Neural cell (in vitro differentiated cells): ENCODE data around the gene LACRT. TPM values are rescaled to one million over a fixed set of nuclear protein-coding genes. Genes with fewer than 3 reads are reported as not detected.

Experiments used
- H2AFZ ChIP-seq: fragments of 200-600, 300-800 bp; sonication (generic), shearing (Covaris generic); 2 replicates; pipeline ENCODE4 v1.6.0; 2014; ENCODE audit warnings: low read depth, mild to moderate bottlenecking, antibody characterized with exemption, low read length, moderate library complexity
- H3F3A ChIP-seq: fragments of 200-600 bp; shearing (Covaris generic); 2 replicates; pipeline ENCODE4 v1.6.1; 2016; ENCODE audit warnings: mild to moderate bottlenecking, moderate library complexity, mixed read lengths, antibody characterized with exemption, low read length; ENCODE audit not compliant: insufficient read depth, poor library complexity, severe bottlenecking
- H3K27ac ChIP-seq: fragments of 200-600, 300-800 bp; sonication (generic), shearing (Covaris generic); 2 replicates; pipeline ENCODE4 v1.5.1; 2014; ENCODE audit warnings: mild to moderate bottlenecking, low read length, moderate library complexity
- H3K27me3 ChIP-seq: fragments of 300-800, 200-600 bp; sonication (generic), shearing (Covaris generic); 2 replicates; pipeline ENCODE4 v1.6.0; 2014; ENCODE audit warnings: mild to moderate bottlenecking, low read depth, low read length, moderate library complexity; ENCODE audit not compliant: insufficient read depth
- H3K36me3 ChIP-seq: fragments of 300-800, 200-600 bp; sonication (generic), shearing (Covaris generic); 2 replicates; pipeline ENCODE4 v1.5.1; 2014; ENCODE audit warnings: mild to moderate bottlenecking, antibody characterized with exemption, low read length, moderate library complexity; ENCODE audit not compliant: insufficient read depth
- H3K4me2 ChIP-seq: fragments of 300-800, 200-600 bp; sonication (generic), shearing (Covaris generic); 2 replicates; pipeline ENCODE4 v1.6.0; 2014; ENCODE audit warnings: mild to moderate bottlenecking, low read length
- H3K4me3 ChIP-seq: fragments of 300-800, 200-600 bp; sonication (generic), shearing (Covaris generic); 2 replicates; pipeline ENCODE4 v1.5.1; 2014; ENCODE audit warnings: mild to moderate bottlenecking, low read length, moderate library complexity
- H3K79me2 ChIP-seq: fragments of 200-600 bp; shearing (Covaris generic); replicated peaks from 2 replicates; pipeline ENCODE4 v1.6.0; 2014; ENCODE audit warnings: mild to moderate bottlenecking, low read length, moderate library complexity; ENCODE audit not compliant: insufficient read depth
- H3K9ac ChIP-seq: fragments of 300-800, 200-600 bp; sonication (generic), shearing (Covaris generic); 2 replicates; pipeline ENCODE4 v1.6.1; 2016; ENCODE audit warnings: mild to moderate bottlenecking, low read length, mixed read lengths
- H3K9me2 ChIP-seq: fragments of 200-600 bp; shearing (Covaris generic); 2 replicates; pipeline ENCODE4 v1.6.1; 2016; ENCODE audit warnings: mild to moderate bottlenecking, low read length, mixed read lengths; ENCODE audit not compliant: insufficient read depth
- H3K9me3 ChIP-seq: fragments of 200-600, 300-800 bp; sonication (generic), shearing (Covaris generic); 2 replicates; pipeline ENCODE4 v1.6.1; 2016; ENCODE audit warnings: mild to moderate bottlenecking, mixed run types, low read length, moderate library complexity, mixed read lengths
- H4K20me1 ChIP-seq: fragments of 200-600 bp; shearing (Covaris generic); 2 replicates; pipeline ENCODE4 v1.6.1; 2016; ENCODE audit warnings: mild to moderate bottlenecking, mixed run types; ENCODE audit not compliant: insufficient read depth
- CTCF ChIP-seq: fragments of 450-650 bp; IDR thresholded peaks from 2 replicates; pipeline ENCODE4 v1.5.1; 2014; ENCODE audit warnings: antibody characterized with exemption, mild to moderate bottlenecking, moderate library complexity; ENCODE audit not compliant: poor library complexity, severe bottlenecking
- EP300 ChIP-seq: fragments of 450-650 bp; conservative IDR thresholded peaks from 2 replicates; pipeline ENCODE4 v1.6.1; 2014; ENCODE audit warnings: antibody characterized with exemption, mild to moderate bottlenecking, moderate library complexity; ENCODE audit not compliant: poor library complexity, severe bottlenecking
- EZH2 ChIP-seq: fragments of 200-600, 300-800 bp; shearing (Covaris generic), sonication (generic); IDR thresholded peaks from 2 replicates; pipeline ENCODE4 v1.6.1; 2014; ENCODE audit warnings: antibody characterized with exemption, low read length, borderline replicate concordance, mild to moderate bottlenecking; ENCODE audit not compliant: insufficient read depth, poor library complexity, severe bottlenecking
- MXI1 ChIP-seq: fragments of 450-650 bp; conservative IDR thresholded peaks from 2 replicates; pipeline ENCODE4 v1.6.1; 2014; ENCODE audit warnings: antibody characterized with exemption, mild to moderate bottlenecking; ENCODE audit not compliant: poor library complexity, severe bottlenecking
- POLR2AphosphoS5 ChIP-seq: IDR thresholded peaks from 2 replicates; pipeline ENCODE4 v1.6.1; 2012
- RAD21 ChIP-seq: fragments of 450-650 bp; conservative IDR thresholded peaks from 2 replicates; pipeline ENCODE4 v1.6.1; 2014; ENCODE audit warnings: antibody characterized with exemption, mild to moderate bottlenecking, moderate library complexity
- SMC3 ChIP-seq: fragments of 450-650 bp; conservative IDR thresholded peaks from 2 replicates; pipeline ENCODE4 v1.6.1; 2014; ENCODE audit warnings: antibody characterized with exemption, mild to moderate bottlenecking, moderate library complexity; ENCODE audit not compliant: poor library complexity
- TAF1 ChIP-seq: IDR thresholded peaks from 2 replicates; pipeline ENCODE4 v1.6.1; 2012; ENCODE audit warnings: low read depth
- polyA plus RNA-seq: library from polyadenylated mRNA; depleted of rRNA; stranded (reverse); fragments of >200 nt; gene quantifications from 2 replicates; pipeline ENCODE4 v1.2.3, GENCODE V29; 2014
- TF ChIP-seq, protein P1 (sequence below): IDR thresholded peaks from 2 replicates; pipeline ENCODE4 v1.6.1; 2012; ENCODE audit warnings: borderline replicate concordance

Gene LACRT
- polyA plus RNA-seq, 1 donor from 2014 or later, result not detected

DNA sequence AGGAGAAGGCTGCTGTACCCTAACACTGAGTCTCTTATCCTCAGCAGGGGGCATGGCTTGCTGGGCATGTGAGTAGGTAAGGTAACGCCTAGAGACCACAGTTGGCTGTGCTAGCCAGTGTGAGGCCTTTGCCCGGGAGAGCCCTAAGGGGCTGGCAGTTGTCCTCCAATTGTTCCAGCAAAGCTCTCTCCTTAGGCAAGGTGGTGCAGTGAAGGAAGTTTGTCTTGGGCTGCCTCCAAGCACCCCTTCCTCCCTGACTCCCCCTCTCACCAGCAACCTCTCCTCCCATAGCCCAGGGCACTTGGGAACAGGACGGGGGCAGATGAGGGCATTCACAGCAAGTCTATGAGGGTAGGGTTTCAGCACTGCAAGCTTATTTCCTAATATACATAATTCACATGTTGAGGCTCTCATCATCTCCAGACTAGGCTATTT lies 23.0 kb downstream of the LACRT start:
- no peak for TF ChIP-seq MXI1
- TF ChIP-seq EZH2, result no peak
- no peak for TF ChIP-seq EP300
- TF ChIP-seq CTCF, result no peak
- no peak for TF ChIP-seq SMC3
- no peak for TF ChIP-seq TAF1
- no peak for TF ChIP-seq POLR2AphosphoS5
- TF ChIP-seq RAD21, result no peak
- TF ChIP-seq, protein P1, sequence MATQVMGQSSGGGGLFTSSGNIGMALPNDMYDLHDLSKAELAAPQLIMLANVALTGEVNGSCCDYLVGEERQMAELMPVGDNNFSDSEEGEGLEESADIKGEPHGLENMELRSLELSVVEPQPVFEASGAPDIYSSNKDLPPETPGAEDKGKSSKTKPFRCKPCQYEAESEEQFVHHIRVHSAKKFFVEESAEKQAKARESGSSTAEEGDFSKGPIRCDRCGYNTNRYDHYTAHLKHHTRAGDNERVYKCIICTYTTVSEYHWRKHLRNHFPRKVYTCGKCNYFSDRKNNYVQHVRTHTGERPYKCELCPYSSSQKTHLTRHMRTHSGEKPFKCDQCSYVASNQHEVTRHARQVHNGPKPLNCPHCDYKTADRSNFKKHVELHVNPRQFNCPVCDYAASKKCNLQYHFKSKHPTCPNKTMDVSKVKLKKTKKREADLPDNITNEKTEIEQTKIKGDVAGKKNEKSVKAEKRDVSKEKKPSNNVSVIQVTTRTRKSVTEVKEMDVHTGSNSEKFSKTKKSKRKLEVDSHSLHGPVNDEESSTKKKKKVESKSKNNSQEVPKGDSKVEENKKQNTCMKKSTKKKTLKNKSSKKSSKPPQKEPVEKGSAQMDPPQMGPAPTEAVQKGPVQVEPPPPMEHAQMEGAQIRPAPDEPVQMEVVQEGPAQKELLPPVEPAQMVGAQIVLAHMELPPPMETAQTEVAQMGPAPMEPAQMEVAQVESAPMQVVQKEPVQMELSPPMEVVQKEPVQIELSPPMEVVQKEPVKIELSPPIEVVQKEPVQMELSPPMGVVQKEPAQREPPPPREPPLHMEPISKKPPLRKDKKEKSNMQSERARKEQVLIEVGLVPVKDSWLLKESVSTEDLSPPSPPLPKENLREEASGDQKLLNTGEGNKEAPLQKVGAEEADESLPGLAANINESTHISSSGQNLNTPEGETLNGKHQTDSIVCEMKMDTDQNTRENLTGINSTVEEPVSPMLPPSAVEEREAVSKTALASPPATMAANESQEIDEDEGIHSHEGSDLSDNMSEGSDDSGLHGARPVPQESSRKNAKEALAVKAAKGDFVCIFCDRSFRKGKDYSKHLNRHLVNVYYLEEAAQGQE, result no peak
- H3K4me3 ChIP-seq, result no peak overlapping the region
- H3K9me2 ChIP-seq, result no peaks in the 10 kb centered on the region
- H4K20me1 ChIP-seq, result no peaks in the 10 kb centered on the region
- no peaks in the 10 kb centered on the region for H3F3A ChIP-seq
- no peak overlapping the region for H3K4me2 ChIP-seq
- H3K27ac ChIP-seq, result no peak overlapping the region
- H3K79me2 ChIP-seq, result no peaks in the 10 kb centered on the region
- no peak overlapping the region for H3K9ac ChIP-seq
- H3K36me3 ChIP-seq, result no peaks in the 10 kb centered on the region
- H3K27me3 ChIP-seq, result no peaks in the 10 kb centered on the region
- no peak overlapping the region for H2AFZ ChIP-seq
- H3K9me3 ChIP-seq, result no peaks in the 10 kb centered on the region

DNA sequence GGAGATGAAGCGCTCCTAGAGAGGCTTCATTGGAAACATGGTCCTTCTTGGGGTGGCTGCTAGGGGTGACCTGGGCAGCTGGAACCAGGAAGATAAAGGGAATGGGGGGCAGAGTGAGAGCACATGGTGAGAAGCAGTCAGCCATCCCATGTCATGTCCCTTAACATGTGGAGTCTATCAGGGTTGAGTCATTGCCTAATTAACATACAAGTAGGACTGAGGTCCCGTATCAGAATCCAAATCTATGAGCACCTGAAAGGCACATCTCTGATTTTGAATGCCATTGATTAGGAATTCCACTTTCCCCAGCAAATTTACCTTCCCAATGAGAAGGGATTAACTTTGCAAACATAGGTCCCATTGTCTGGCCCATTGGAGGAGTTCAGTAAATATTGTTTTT lies 25.9 kb downstream of the LACRT start:
- Histone ChIP-seq H4K20me1 (no peaks in the 10 kb centered on the region), H3K79me2 (no peaks in the 10 kb centered on the region), H3K4me2 (no peak overlapping the region), H3F3A (no peaks in the 10 kb centered on the region), H2AFZ (no peak overlapping the region), H3K27ac (no peak overlapping the region), H3K36me3 (no peaks in the 10 kb centered on the region), H3K27me3 (no peaks in the 10 kb centered on the region), H3K9me2 (no peaks in the 10 kb centered on the region), H3K9ac (no peak overlapping the region), H3K9me3 (no peaks in the 10 kb centered on the region), H3K4me3 (no peak overlapping the region)
- TF ChIP-seq RAD21, result no peak

GRCh38 chr12:54608156-54608555 lies 26.5 kb downstream of the LACRT start:
- Histone ChIP-seq H2AFZ (no peak overlapping the region), H3K9me3 (no peaks in the 10 kb centered on the region), H3K27ac (no peak overlapping the region)

More at GRCh38 chr12:54608156-54608555, 26.5 kb downstream of the LACRT start:
- no peak for TF ChIP-seq CTCF
- TF ChIP-seq EP300, result no peak
- TF ChIP-seq TAF1, result no peak
- no peak for TF ChIP-seq SMC3
- TF ChIP-seq RAD21, result no peak
- TF ChIP-seq, protein P1, result no peak
- no peak for TF ChIP-seq EZH2
- no peak for TF ChIP-seq MXI1
- no peaks in the 10 kb centered on the region for H3K9me2 ChIP-seq
- no peak overlapping the region for H3K4me2 ChIP-seq
- no peaks in the 10 kb centered on the region for H3F3A ChIP-seq
- H3K9ac ChIP-seq, result no peak overlapping the region
- H3K36me3 ChIP-seq, result no peaks in the 10 kb centered on the region
- no peaks in the 10 kb centered on the region for H4K20me1 ChIP-seq
- no peak overlapping the region for H3K4me3 ChIP-seq
- no peaks in the 10 kb centered on the region for H3K79me2 ChIP-seq
- no peaks in the 10 kb centered on the region for H3K27me3 ChIP-seq
